Astrocyte (in vitro differentiated cells and primary cell): Measurements from ENCODE around the gene ST6GALNAC5. TPM values are rescaled to one million over a fixed set of nuclear protein-coding genes. Genes with fewer than 3 reads are reported as not detected.

Source experiments
- DNase-seq: peaks from one replicate; pipeline ENCODE4 v3.0.0-alpha.2; 2010; ENCODE audit warnings: low read depth
- FAIRE-seq: peaks from 2 replicates; lab custom pipeline; 2011; peaks lifted over from hg19 to GRCh38; lab: Jason Lieb, UNC
- H2AFZ ChIP-seq: 2 replicates; pipeline ENCODE4 v1.6.0; 2012; ENCODE audit warnings: low read depth, low read length, inconsistent platforms
- H3K27ac ChIP-seq: 2 replicates; pipeline ENCODE4 v1.5.1; 2011; ENCODE audit warnings: low read depth, low read length, inconsistent platforms
- H3K27me3 ChIP-seq: 2 replicates; pipeline ENCODE4 v1.6.0; 2011; ENCODE audit warnings: low read length, inconsistent platforms; ENCODE audit not compliant: insufficient read depth
- H3K36me3 ChIP-seq: 2 replicates; pipeline ENCODE4 v1.5.1; 2011; ENCODE audit warnings: low read length, inconsistent platforms; ENCODE audit not compliant: insufficient read depth
- H3K4me1 ChIP-seq: 2 replicates; pipeline ENCODE4 v1.5.1; 2011; ENCODE audit warnings: low read length, inconsistent platforms; ENCODE audit not compliant: insufficient read depth
- H3K4me2 ChIP-seq: 2 replicates; pipeline ENCODE4 v1.6.0; 2012; ENCODE audit warnings: low read length, inconsistent platforms
- H3K4me3 ChIP-seq: 2 replicates; pipeline ENCODE4 v1.5.1; 2011; ENCODE audit warnings: low read depth, mild to moderate bottlenecking, low read length, inconsistent platforms; ENCODE audit not compliant: insufficient read depth
- H3K79me2 ChIP-seq: 2 replicates; pipeline ENCODE4 v1.6.0; 2012; ENCODE audit warnings: mild to moderate bottlenecking, low read length, inconsistent platforms; ENCODE audit not compliant: insufficient read depth
- H3K9ac ChIP-seq: 2 replicates; pipeline ENCODE4 v1.6.0; 2012; ENCODE audit warnings: mild to moderate bottlenecking, low read length, inconsistent platforms
- H3K9me3 ChIP-seq: 2 replicates; pipeline ENCODE4 v1.5.1; 2012; ENCODE audit warnings: low read depth, mild to moderate bottlenecking, low read length, inconsistent platforms; ENCODE audit not compliant: insufficient read depth
- H4K20me1 ChIP-seq: 2 replicates; pipeline ENCODE4 v1.6.0; 2012; ENCODE audit warnings: low read length, inconsistent platforms; ENCODE audit not compliant: insufficient read depth
- H3K27ac Mint-ChIP-seq: one replicate; pipeline ENCODE4 v1.8.0; 2021; ENCODE audit warnings: mild to moderate bottlenecking, mixed read lengths; ENCODE audit not compliant: unreplicated experiment
- H3K27me3 Mint-ChIP-seq: one replicate; pipeline ENCODE4 v1.8.0; 2021; ENCODE audit warnings: low read depth, mixed read lengths; ENCODE audit not compliant: unreplicated experiment
- H3K36me3 Mint-ChIP-seq: one replicate; pipeline ENCODE4 v1.8.0; 2021; ENCODE audit warnings: low read depth, mixed read lengths; ENCODE audit not compliant: unreplicated experiment
- H3K4me1 Mint-ChIP-seq: one replicate; pipeline ENCODE4 v1.8.0; 2021; ENCODE audit warnings: low read depth, mixed read lengths; ENCODE audit not compliant: unreplicated experiment
- H3K4me3 Mint-ChIP-seq: one replicate; pipeline ENCODE4 v1.8.0; 2021; ENCODE audit warnings: mild to moderate bottlenecking, moderate library complexity, mixed read lengths; ENCODE audit not compliant: unreplicated experiment
- H3K9me3 Mint-ChIP-seq: one replicate; pipeline ENCODE4 v1.8.0; 2021; ENCODE audit warnings: mild to moderate bottlenecking, mixed read lengths; ENCODE audit not compliant: unreplicated experiment
- CTCF ChIP-seq: IDR thresholded peaks from 2 replicates; pipeline ENCODE4 v1.5.1; 2011; ENCODE audit warnings: low read depth, mild to moderate bottlenecking, inconsistent platforms, low read length, moderate library complexity; ENCODE audit not compliant: insufficient read depth
- EZH2 ChIP-seq: IDR thresholded peaks from 2 replicates; pipeline ENCODE4 v1.6.1; 2012; ENCODE audit warnings: mild to moderate bottlenecking, low read length, inconsistent platforms; ENCODE audit not compliant: insufficient read depth
- total RNA-seq: library from RNA; stranded (reverse); gene quantifications from 2 replicates; pipeline ENCODE4 v1.2.1, GENCODE V29; 2021

The ST6GALNAC5 gene
- total RNA-seq, 1 donor from 2014 or later, result 1.3 TPM

GRCh38 chr1:76938304-76938703, 71.0 kb downstream of the ST6GALNAC5 start:
- H3K9ac ChIP-seq, result no peak overlapping the region
- TF ChIP-seq EZH2 (no peak), CTCF (no peak)
- no peak for FAIRE-seq
- no peaks in the 10 kb centered on the region for H3K27me3 ChIP-seq
- DNase-seq, result no peak
- H3K27ac ChIP-seq, result no peak overlapping the region
- peaks cover 12% of the 10 kb centered on the region for H3K27me3 Mint-ChIP-seq
- H3K4me3 Mint-ChIP-seq, result no peak overlapping the region
- H3K4me3 ChIP-seq, result no peak overlapping the region
- no peaks in the 10 kb centered on the region for H3K9me3 ChIP-seq
- H3K36me3 ChIP-seq, result no peaks in the 10 kb centered on the region
- H3K9me3 Mint-ChIP-seq, result peaks cover 1% of the 10 kb centered on the region
- H3K4me1 ChIP-seq, result no peaks in the 10 kb centered on the region
- H3K4me2 ChIP-seq, result no peak overlapping the region
- H3K4me1 Mint-ChIP-seq, result peaks cover 14% of the 10 kb centered on the region
- H3K27ac Mint-ChIP-seq, result no peak overlapping the region
- H2AFZ ChIP-seq, result no peak overlapping the region
- no peaks in the 10 kb centered on the region for H3K79me2 ChIP-seq
- no peaks in the 10 kb centered on the region for H3K36me3 Mint-ChIP-seq
- no peaks in the 10 kb centered on the region for H4K20me1 ChIP-seq

- Mint-ChIP-seq H3K27ac (no peak overlapping the region), H3K27me3 (peaks cover 12% of the 10 kb centered on the region), H3K4me3 (no peak overlapping the region), H3K4me1 (peaks cover 14% of the 10 kb centered on the region), H3K9me3 (peaks cover 1% of the 10 kb centered on the region), H3K36me3 (no peaks in the 10 kb centered on the region)
- H3K27me3 ChIP-seq, result no peaks in the 10 kb centered on the region
- H3K79me2 ChIP-seq, result no peaks in the 10 kb centered on the region
- DNase-seq (peak; percentile 79), FAIRE-seq (no peak)
- H4K20me1 ChIP-seq, result no peaks in the 10 kb centered on the region
- H3K4me1 ChIP-seq, result no peaks in the 10 kb centered on the region
- no peaks in the 10 kb centered on the region for H3K9me3 ChIP-seq
- TF ChIP-seq EZH2 (no peak), CTCF (no peak)
- H3K4me2 ChIP-seq, result peak overlapping the region; percentile 27
- H3K36me3 ChIP-seq, result no peaks in the 10 kb centered on the region
- H3K4me3 ChIP-seq, result no peak overlapping the region
- no peak overlapping the region for H2AFZ ChIP-seq
- H3K27ac ChIP-seq, result no peak overlapping the region
- H3K9ac ChIP-seq, result no peak overlapping the region
Measured at GRCh38 chr1:76939050-76939816, 72.0 kb downstream of the ST6GALNAC5 start.

GRCh38 chr1:76939817-76940216, 72.5 kb downstream of the ST6GALNAC5 start:
- TF ChIP-seq EZH2 (no peak), CTCF (no peak)
- H3K9me3 ChIP-seq, result no peaks in the 10 kb centered on the region
- H3K4me1 Mint-ChIP-seq, result peaks cover 16% of the 10 kb centered on the region
- H3K9ac ChIP-seq, result no peak overlapping the region
- H3K27me3 ChIP-seq, result no peaks in the 10 kb centered on the region
- H3K27me3 Mint-ChIP-seq, result peaks cover 12% of the 10 kb centered on the region
- no peaks in the 10 kb centered on the region for H3K4me1 ChIP-seq
- H3K79me2 ChIP-seq, result no peaks in the 10 kb centered on the region
- no peak overlapping the region for H3K4me2 ChIP-seq
- FAIRE-seq, result no peak
- no peaks in the 10 kb centered on the region for H3K36me3 Mint-ChIP-seq
- no peak overlapping the region for H3K4me3 Mint-ChIP-seq
- no peaks in the 10 kb centered on the region for H3K36me3 ChIP-seq
- H4K20me1 ChIP-seq, result no peaks in the 10 kb centered on the region
- no peak for DNase-seq
- H3K4me3 ChIP-seq, result no peak overlapping the region
- peaks cover 1% of the 10 kb centered on the region for H3K9me3 Mint-ChIP-seq
- no peak overlapping the region for H3K27ac ChIP-seq
- no peak overlapping the region for H2AFZ ChIP-seq
- no peak overlapping the region for H3K27ac Mint-ChIP-seq
